Lower lobe of right lung (tissue), 2 donors: ENCODE results near the gene TNFRSF8. TPM values are rescaled to one million over a fixed set of nuclear protein-coding genes. Genes with fewer than 3 reads are reported as not detected.
"Not testable (repeated sequence)": the region's sequence is repeated elsewhere in the genome, so short reads cannot be mapped to it uniquely, and the experiment has no call there.

Experiments
- ATAC-seq, 2 donors: fragments of 200-7000 bp; cut with Tn5 transposase; one replicate each; pipeline ENCODE4 v1.9.1; 2020 to 2022; ENCODE audit warnings: mild to moderate bottlenecking in 2 of 2, moderate library complexity in 2 of 2
- DNase-seq: peaks from one replicate; pipeline ENCODE4 v3.0.0-alpha.2; 2020
- H3K27ac ChIP-seq: fragments of 200-600 bp; one replicate; pipeline ENCODE4 v1.8.0; 2022
- H3K27me3 ChIP-seq: fragments of 200-600 bp; one replicate; pipeline ENCODE4 v1.8.0; 2022; ENCODE audit warnings: low read depth
- H3K36me3 ChIP-seq: fragments of 200-600 bp; one replicate; pipeline ENCODE4 v1.8.0; 2022; ENCODE audit warnings: mild to moderate bottlenecking
- H3K4me1 ChIP-seq: fragments of 200-600 bp; one replicate; pipeline ENCODE4 v1.8.0; 2022
- H3K4me3 ChIP-seq: fragments of 200-600 bp; one replicate; pipeline ENCODE4 v1.8.0; 2022; ENCODE audit warnings: mild to moderate bottlenecking
- H3K9me3 ChIP-seq: fragments of 200-600 bp; one replicate; pipeline ENCODE4 v1.8.0; 2022
- intact Hi-C: fragments of 100-400 bp; cut with DNase I; formaldehyde crosslinking; loops from one replicate; pipeline ENCODE4 v1.11.0; 2022
- total RNA-seq: library from RNA; stranded (reverse); fragmentation: NEBNext Ultra II Directional; extraction: Animal tissue kit (Norgen Biotek cat#: 25700); gene quantifications from one replicate; pipeline ENCODE4 v1.2.1, GENCODE V29; 2021
- TF ChIP-seq, protein P1 (sequence below): fragments of 200-600 bp; IDR thresholded peaks from one replicate; pipeline ENCODE4 v1.8.0; 2022; ENCODE audit warnings: antibody characterized with exemption, mild to moderate bottlenecking
- donor health status: DM: no; HTN: yes; CAD: no; lungs with severe emphysema.

TNFRSF8 gene
- total RNA-seq, 1 donor from 2014 or later: 2.7 TPM

DNA sequence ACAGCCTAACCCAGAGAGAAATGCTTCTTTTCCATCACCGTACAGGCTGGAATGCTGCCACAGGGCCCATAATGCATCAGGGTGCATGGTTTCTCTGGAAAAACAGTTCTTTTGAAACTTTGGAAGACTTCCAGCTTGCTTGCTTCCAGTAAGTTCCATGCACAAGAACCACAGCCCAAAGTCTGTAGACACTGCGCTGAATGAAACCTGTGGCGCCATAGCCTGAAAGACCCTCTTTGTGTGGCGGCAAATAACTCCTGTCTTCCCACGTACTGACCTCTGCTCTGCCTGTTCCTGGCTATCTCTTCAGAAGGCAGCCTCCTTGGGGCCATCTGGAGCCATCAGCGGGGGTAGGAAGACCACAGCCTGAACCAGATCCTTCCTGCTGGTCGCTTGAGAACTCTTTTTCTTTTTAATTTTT lies 28.7 kb upstream of the TNFRSF8 start:
- TF ChIP-seq, protein P1, sequence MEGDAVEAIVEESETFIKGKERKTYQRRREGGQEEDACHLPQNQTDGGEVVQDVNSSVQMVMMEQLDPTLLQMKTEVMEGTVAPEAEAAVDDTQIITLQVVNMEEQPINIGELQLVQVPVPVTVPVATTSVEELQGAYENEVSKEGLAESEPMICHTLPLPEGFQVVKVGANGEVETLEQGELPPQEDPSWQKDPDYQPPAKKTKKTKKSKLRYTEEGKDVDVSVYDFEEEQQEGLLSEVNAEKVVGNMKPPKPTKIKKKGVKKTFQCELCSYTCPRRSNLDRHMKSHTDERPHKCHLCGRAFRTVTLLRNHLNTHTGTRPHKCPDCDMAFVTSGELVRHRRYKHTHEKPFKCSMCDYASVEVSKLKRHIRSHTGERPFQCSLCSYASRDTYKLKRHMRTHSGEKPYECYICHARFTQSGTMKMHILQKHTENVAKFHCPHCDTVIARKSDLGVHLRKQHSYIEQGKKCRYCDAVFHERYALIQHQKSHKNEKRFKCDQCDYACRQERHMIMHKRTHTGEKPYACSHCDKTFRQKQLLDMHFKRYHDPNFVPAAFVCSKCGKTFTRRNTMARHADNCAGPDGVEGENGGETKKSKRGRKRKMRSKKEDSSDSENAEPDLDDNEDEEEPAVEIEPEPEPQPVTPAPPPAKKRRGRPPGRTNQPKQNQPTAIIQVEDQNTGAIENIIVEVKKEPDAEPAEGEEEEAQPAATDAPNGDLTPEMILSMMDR: no peak
- no peak for DNase-seq
- Histone ChIP-seq H3K36me3 (peaks cover 24% of the 10 kb centered on the region), H3K27ac (no peak overlapping the region), H3K27me3 (no peaks in the 10 kb centered on the region), H3K4me3 (no peak overlapping the region), H3K9me3 (no peaks in the 10 kb centered on the region), H3K4me1 (no peaks in the 10 kb centered on the region)
- no peak for ATAC-seq
- intact Hi-C loops: no loop called here

DNA sequence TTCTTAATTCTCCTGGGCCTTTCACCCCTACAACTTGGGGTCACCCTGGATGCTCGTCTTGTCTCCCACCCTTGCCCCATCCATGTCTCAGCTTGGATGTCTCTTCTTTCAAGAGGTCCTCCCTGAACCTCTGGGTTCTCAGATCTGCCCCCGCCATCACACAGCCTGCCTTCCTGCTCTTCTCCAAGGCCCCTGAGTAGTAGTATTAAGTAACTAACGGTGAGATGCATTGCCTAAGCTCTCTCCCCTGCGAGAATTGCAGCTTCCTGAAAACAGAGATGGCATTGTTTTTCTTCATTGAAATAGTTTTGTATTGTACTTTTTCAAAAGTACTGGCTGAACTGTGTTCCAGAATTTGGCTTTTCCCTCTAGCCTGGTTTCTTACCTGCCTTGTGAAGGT lies 27.8 kb upstream of the TNFRSF8 start:
- no peak overlapping the region for H3K4me3 ChIP-seq
- H3K27me3 ChIP-seq: no peaks in the 10 kb centered on the region
- H3K9me3 ChIP-seq: no peaks in the 10 kb centered on the region
- peaks cover 15% of the 10 kb centered on the region for H3K36me3 ChIP-seq
- H3K27ac ChIP-seq: no peak overlapping the region
- intact Hi-C loops: no loop called here
- DNase-seq: no peak
- TF ChIP-seq, protein P1: no peak
- no peaks in the 10 kb centered on the region for H3K4me1 ChIP-seq
- no peak for ATAC-seq

DNA sequence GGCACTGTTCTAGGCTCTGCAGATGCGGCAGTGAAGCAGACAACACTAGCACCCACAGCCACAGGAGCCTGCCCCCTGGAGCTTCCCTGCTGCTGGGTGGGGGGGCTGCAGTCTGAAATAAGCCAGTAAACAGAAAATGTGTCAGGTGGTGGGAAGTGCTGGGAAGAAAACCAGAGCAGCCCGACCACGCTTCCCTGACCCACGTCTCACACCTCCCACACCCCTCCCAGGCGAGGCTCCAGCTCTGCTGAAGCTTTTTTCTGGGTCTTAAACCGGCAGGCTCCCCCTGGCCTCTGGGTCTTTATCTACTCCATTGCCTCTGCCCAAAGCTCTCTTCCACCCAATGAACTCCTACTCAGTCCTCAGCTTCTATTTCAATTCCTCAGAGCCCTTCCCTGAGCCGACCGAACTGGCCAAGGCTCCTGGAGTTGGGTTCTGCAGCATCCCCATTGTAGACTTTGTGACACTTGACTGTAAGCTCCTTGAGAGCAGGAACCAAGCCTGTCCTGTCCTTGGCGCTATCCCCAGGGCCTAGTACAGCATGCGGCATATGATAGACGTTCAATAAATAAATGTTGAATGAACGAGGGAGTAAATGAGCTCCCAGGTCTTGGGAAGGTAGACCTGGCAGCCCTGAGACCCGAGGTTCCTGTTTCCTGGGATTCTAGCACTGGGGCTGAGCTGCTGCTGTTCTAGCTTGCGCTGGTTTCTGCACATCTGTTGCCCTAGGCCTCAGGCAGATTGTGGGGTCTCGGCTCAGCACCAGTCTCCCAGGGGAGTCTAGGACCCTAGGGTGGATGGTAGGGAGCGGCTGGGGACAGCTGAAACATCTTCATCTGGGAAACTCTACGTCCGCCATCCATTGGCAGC lies 25.4 kb upstream of the TNFRSF8 start:
- ATAC-seq: no peak
- intact Hi-C loops: no loop called here
- no peaks in the 10 kb centered on the region for H3K9me3 ChIP-seq
- H3K27ac ChIP-seq: no peak overlapping the region
- TF ChIP-seq, protein P1: no peak
- H3K36me3 ChIP-seq: no peaks in the 10 kb centered on the region
- H3K27me3 ChIP-seq: no peaks in the 10 kb centered on the region
- no peak for DNase-seq
- no peak overlapping the region for H3K4me3 ChIP-seq
- H3K4me1 ChIP-seq: no peaks in the 10 kb centered on the region

DNA sequence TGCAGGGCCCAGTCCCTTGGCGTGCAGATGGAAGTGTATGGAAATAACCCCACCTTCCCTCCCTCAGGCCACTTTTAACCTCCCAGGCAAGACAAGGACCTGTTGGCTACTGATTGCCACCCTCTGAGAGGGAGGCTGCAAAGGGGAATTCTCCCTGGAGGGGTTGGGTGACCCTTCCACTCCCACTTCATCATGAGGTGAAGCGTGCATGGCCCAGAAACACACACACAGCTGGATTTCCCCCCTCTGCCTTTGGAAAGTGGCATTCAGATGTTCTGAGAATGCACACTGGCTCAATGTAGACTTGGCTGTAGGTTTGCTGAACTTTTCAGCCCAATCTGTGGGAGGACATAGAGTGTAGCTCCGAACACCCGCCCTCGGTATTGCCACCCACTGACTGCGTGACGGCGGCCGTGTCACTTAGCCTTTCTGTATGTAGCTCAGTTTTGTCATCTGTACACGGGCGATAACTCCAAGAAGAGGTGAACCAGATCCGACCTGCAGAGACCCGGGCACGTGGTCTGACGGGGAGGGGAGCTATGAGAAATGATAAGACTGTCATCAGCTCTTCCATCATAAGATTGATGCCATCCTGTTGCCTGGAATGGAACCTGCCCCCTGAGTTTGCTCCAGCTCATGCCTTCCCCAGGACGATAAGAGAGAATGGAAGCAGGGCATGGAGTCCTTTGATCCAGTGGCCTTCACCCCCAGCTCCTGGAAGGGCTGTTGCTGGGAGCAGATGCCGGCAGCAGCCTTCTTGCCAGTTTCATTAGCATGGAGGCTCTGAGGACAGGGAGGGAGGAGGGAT lies 24.5 kb upstream of the TNFRSF8 start:
- TF ChIP-seq, protein P1: no peak
- DNase-seq (no peak), ATAC-seq (no peak)
- Histone ChIP-seq H3K27ac (no peak overlapping the region), H3K4me3 (no peak overlapping the region), H3K36me3 (no peaks in the 10 kb centered on the region), H3K9me3 (no peaks in the 10 kb centered on the region), H3K27me3 (no peaks in the 10 kb centered on the region), H3K4me1 (no peaks in the 10 kb centered on the region)
- intact Hi-C loops: no loop called here

DNA sequence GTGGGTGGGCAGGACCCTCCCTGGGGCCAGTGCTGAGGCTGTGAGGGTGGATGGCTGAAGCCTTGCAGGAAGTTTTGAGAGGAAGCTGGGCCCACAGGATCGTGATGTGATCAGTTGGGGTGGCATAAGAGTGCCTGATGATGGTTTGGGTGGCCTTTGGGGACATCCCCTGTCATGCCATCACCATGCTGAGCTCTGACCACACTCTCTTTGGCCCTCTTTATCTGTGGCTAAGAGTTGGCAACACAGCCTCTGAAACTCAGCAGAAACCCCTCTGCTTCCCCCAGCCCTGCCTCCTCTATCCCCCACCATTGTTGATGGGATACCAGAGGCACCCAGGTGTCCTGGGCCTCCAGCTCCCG lies 24.0 kb upstream of the TNFRSF8 start:
- H3K4me3 ChIP-seq: no peak overlapping the region
- H3K9me3 ChIP-seq: no peaks in the 10 kb centered on the region
- no peak for ATAC-seq
- TF ChIP-seq, protein P1: no peak
- intact Hi-C loops: no loop called here
- H3K36me3 ChIP-seq: no peaks in the 10 kb centered on the region
- DNase-seq: no peak
- no peak overlapping the region for H3K27ac ChIP-seq
- H3K4me1 ChIP-seq: no peaks in the 10 kb centered on the region
- H3K27me3 ChIP-seq: no peaks in the 10 kb centered on the region

DNA sequence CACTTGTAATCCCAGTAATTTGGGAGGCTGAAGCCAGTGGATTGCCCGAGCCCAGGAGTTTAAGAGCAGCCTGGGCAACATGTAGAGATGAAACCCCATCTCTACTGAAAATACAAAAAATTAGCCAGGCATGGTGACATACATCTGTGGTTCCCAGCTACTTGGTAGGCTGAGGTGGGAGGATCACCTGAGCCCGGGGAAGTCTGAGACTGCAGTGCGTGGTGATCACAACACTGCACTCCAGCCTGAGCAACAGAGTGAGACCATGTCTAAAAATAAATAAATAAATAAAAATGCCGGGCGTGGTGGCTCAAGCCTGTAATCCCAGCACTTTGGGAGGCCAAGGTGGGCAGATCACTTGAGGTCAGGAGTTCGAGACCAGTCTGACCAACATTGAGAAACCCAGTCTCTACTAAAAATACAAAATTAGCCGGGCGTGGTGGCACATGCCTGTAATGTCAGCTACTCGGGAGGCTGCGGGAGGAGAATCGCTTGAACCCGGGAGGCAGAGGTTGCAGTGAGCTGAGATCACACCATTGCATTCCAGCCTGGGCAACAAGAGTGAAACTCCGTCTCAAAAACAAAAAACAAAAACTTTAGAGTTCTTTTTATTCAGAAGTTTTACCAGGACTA lies 23.2 kb upstream of the TNFRSF8 start:
- H3K4me3 ChIP-seq, DNase-seq, H3K36me3 ChIP-seq, intact Hi-C loops, H3K27me3 ChIP-seq, H3K9me3 ChIP-seq, ATAC-seq, H3K4me1 ChIP-seq, H3K27ac ChIP-seq: not testable (repeated sequence)
